ENCODE measurements around the gene TBX4.

TBX4 gene

DNA sequence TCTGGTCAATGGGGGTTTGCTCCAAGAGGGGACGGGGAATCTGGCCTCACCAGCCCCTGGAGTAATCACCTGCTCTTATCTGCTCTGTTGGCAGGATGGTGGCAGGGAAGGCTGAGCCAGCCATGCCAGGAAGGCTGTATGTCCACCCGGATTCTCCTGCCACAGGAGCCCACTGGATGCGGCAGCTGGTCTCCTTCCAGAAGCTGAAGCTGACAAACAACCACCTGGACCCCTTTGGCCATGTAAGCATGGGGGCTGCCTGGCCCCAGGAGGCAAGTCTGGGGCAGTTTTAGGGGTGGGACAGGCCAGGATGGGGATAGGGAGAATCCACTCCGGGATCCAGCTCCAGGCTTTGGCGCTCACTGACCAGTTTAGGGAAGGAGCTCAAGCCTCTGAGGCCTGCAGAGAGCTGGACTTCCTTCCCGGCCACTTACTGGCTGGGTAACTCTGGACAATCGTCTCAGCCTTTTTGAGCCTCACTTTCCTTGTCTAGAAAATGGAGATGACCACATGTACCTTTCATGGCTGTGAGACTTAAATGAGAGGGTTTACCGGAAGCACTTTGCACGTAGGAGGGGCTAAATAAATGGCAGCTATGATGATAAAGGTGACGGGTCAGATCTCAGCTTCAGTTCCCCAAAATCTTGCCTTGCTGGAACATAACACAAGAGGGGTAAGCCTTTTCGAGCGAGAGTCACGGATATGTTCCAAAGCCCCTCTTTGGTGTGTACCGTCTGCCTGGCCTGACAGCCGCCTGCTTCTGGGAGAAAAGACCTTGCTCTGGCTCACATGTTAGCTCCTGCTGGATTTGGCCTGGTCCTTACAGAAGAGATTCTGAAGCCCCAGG is 15.4 kb downstream of the TBX4 start:
- DNase-seq: no peak

- no peak for DNase-seq
Measured at GRCh38 chr17:61468263-61468907, 16.2 kb downstream of the TBX4 start.

DNA sequence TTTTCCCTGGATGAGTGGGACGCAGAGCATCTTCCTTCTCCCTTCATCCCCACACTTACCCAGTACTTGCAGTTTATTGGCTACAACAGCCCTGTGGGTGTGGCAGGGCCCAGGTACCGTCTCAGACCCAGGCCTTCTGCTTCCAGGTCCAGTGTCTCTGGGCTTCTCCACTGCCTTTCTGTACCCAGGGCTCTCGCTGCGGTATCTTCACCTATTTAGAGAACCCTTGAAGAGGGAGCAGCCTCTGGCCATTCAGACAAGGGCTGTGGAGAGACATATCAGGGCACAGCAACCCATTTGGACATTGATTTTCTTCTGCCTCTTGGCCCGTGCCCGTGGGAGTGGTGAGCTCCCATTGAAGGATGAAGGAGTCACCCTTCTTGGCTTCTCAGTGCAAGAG is 17.3 kb downstream of the TBX4 start:
- no peak for DNase-seq

- DNase-seq: no peak
Measured at GRCh38 chr17:61469949-61470348, 17.7 kb downstream of the TBX4 start.

DNA sequence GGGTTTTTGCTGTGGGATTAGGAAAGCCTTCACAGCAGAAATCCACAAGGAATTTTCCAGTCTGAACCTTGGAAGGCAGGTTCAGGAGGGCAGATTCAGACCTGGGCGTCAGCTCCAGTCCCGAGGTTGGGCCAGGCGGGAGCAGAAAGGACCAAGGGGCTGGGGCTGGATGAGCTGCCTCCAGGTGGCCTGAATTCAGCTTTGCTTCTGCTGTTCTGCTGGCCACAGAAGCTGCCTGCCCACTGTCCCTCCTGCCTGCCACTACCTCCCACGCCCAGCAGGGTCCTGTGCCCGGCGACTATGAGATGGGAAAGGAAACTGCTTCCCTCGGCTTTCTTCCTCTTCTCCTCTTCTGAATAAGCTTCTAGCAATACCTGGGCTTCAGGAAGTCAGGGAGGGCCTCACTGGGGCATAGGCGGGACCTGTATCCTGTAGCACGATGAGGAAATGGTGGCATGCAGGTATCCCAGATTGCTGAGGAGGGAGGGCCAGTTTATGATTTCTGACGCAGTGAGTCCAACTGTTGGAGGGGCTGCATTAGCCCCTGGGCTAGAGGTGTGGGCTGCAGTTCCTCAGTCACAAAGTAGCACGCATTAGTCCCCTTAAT is 18.4 kb downstream of the TBX4 start:
- DNase-seq: no peak

GRCh38 chr17:61474235-61474927 is 22.2 kb downstream of the TBX4 start:
- no peak for DNase-seq

DNA sequence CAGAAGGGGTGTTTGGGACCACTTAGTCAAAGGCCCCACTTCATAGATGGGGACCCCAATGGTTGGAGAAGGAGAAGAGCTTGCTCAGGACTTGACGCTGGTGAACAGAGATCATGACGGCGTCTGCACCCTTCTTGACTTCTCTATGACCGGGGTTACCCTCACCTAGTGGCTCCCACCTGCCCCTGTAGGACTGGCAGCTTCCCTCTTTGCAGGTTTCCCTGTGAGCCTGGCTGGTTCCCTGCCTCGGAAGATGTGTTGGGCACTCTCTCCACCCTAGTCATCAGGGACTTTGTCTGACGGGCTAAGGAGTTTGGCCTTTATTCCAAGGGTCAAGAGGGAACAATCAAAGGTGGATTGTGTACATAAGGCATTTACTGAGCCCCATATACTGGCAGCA is 22.7 kb downstream of the TBX4 start:
- no peak for DNase-seq

DNA sequence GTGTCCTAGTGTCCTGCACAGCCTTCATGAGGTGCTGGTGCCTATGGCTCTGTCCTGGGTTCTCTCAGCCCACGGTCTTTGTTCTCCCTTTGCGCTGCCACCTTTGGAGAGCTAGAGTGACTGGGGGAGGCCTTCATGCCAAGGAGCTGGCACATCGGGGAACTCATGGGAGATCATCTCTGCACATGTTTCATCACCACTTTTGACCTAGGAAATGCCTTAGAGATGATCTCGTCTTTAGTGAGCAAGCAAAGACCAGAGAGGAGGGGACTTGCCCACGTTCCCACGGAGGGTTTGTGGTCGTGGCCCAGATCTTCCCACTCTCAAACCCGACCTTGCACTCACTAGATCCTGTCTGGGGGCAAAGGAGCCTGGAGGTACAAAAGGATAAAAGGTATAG is 23.5 kb downstream of the TBX4 start:
- no peak for DNase-seq

GRCh38 chr17:61476476-61477203 is 24.4 kb downstream of the TBX4 start:
- no peak for DNase-seq

- no peak for DNase-seq
Measured at GRCh38 chr17:61477204-61477834, 25.1 kb downstream of the TBX4 start.

GRCh38 chr17:61478026-61478789 is 26.0 kb downstream of the TBX4 start:
- no peak for DNase-seq

DNA sequence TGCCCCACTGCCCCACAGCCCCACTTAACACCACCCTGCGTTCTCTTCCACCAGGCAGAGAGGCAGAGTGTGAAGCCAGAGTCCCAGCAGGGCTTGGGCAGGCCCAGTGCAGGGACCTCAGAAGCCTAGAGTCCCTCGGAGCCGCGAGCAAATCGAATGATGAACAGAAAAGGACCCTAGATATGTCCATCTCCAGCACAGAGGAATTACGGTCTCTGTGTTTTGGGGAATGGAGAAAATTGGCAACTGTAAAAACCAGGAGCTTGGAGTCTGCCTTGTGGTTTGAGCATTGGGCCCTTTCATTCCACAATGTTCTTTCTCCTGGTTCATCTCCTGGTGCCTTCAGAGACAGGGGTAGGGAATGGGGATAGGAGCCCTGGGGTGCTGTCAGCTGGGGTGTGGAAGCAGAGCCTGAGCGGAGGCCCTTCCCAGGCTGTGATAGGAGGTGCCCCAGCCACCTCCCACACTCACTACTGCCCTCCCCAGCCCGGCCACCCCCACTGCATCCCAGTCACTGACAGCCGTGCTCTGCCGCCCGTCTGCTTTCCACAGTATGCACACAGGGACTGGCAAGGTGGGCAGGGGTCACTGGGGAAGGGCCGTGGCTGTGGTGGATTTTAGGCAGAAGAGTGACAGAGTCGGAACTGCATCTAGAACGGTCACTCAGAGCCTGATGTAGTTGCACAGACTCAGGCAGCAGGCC is 26.7 kb downstream of the TBX4 start:
- DNase-seq: no peak

GRCh38 chr17:61479493-61480413 is 27.5 kb downstream of the TBX4 start:
- DNase-seq: no peak

- DNase-seq: no peak
Measured at GRCh38 chr17:61480414-61480807, 28.2 kb downstream of the TBX4 start.

GRCh38 chr17:61481421-61481820 is 29.2 kb downstream of the TBX4 start:
- DNase-seq: no peak

GRCh38 chr17:61482467-61482866 is 30.2 kb downstream of the TBX4 start:
- DNase-seq: no peak

DNA sequence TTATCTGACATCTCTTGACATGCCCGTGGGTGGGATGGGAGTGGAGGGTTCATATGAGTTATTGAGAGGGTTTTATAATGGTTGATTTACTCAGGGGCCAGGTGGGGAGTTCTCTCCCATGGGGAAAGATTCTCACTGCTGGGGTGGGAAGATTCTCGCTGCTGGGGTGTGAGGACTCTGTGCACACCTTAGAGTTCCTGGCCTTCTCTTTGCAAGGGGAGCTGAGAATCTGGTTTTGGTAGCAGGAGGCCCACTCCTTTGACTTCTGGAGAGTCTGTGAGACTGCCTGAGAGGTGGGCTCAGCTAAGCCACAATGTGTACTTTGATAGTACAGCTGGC is 31.5 kb downstream of the TBX4 start:
- DNase-seq: no peak

DNA sequence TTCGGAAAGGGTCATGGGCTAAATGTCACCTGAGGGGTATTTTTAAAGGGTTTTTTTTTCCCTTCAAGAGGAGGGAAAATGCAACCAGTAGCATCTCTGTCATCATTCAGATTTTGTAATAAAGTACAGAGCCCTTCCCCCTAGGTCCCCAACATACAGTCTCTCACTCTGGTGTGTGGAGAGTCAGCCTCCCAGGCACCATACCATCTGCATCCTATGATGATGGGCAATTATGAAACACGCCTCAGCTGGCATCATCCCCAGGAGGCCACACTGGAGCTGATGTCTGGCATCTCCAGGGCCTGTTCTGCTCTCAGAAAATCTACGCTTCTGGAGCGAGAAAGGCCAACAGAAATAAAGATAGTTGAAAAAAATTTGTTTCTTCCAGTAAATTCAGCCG is 32.0 kb downstream of the TBX4 start:
- DNase-seq: no peak

GRCh38 chr17:61485067-61485775 is 33.0 kb downstream of the TBX4 start:
- no peak for DNase-seq
